ENCODE data around the gene IQSEC3.

IQSEC3 gene

GRCh38 chr12:101969-102878, 35.7 kb downstream of the IQSEC3 start:
- H3K4me3 ChIP-seq (ENCODE audit: low read length), result no peak overlapping the region
- no peak for TF ChIP-seq CTCF (conservative IDR thresholded peaks at IDR 0.05; ENCODE audit: low read length)
- DNase-seq (ENCODE audit: low read depth), result no peak

GRCh38 chr12:102879-103168, 36.3 kb downstream of the IQSEC3 start:
- no peak for DNase-seq (ENCODE audit: low read depth)
- no peak for TF ChIP-seq CTCF (conservative IDR thresholded peaks at IDR 0.05; ENCODE audit: low read length)
- no peak overlapping the region for H3K4me3 ChIP-seq (ENCODE audit: low read length)

GRCh38 chr12:103169-103981, 36.8 kb downstream of the IQSEC3 start:
- no peak for DNase-seq (ENCODE audit: low read depth)
- TF ChIP-seq CTCF (conservative IDR thresholded peaks at IDR 0.05; ENCODE audit: low read length), result no peak
- no peak overlapping the region for H3K4me3 ChIP-seq (ENCODE audit: low read length)

GRCh38 chr12:104551-105081, 38.0 kb downstream of the IQSEC3 start:
- TF ChIP-seq CTCF (conservative IDR thresholded peaks at IDR 0.05; ENCODE audit: low read length), result no peak
- no peak overlapping the region for H3K4me3 ChIP-seq (ENCODE audit: low read length)
- no peak for DNase-seq (ENCODE audit: low read depth)

GRCh38 chr12:105696-106095, 39.1 kb downstream of the IQSEC3 start:
- DNase-seq (ENCODE audit: low read depth), result no peak
- no peak overlapping the region for H3K4me3 ChIP-seq (ENCODE audit: low read length)
- no peak for TF ChIP-seq CTCF (conservative IDR thresholded peaks at IDR 0.05; ENCODE audit: low read length)

GRCh38 chr12:106118-106591, 39.6 kb downstream of the IQSEC3 start:
- no peak overlapping the region for H3K4me3 ChIP-seq (ENCODE audit: low read length)
- peak; percentile 10 for TF ChIP-seq CTCF (conservative IDR thresholded peaks at IDR 0.05; ENCODE audit: low read length)
- peak; percentile 1 for DNase-seq (ENCODE audit: low read depth)

Measured in AG10803 (cell line).